Ovary (tissue), 3 donors: ENCODE measurements around the gene ROBO4.

ENCODE experiments used
- EP300 ChIP-seq: sonication (generic); formaldehyde crosslinking; IDR thresholded peaks from one replicate; pipeline ENCODE4 v1.6.1; 2017; ENCODE audit warnings: antibody characterized with exemption
- POLR2A ChIP-seq: fragments of 450-650 bp; IDR thresholded peaks from one replicate; pipeline ENCODE4 v1.6.1; 2017; ENCODE audit warnings: antibody characterized with exemption, mild to moderate bottlenecking, moderate library complexity
- TF ChIP-seq, protein P1 (sequence below), 3 donors: fragments of 450-650 bp in 2 of 3; fragments of 200-600 bp in 1 of 3; IDR thresholded peaks; one replicate each; pipeline versions ENCODE4 v1.5.1 to v1.8.0; 2016 to 2022; ENCODE audit warnings: antibody characterized with exemption in 3 of 3, mild to moderate bottlenecking in 1 of 3
- donor health status: DM: no; HTN: no; CAD: no.

DNA sequence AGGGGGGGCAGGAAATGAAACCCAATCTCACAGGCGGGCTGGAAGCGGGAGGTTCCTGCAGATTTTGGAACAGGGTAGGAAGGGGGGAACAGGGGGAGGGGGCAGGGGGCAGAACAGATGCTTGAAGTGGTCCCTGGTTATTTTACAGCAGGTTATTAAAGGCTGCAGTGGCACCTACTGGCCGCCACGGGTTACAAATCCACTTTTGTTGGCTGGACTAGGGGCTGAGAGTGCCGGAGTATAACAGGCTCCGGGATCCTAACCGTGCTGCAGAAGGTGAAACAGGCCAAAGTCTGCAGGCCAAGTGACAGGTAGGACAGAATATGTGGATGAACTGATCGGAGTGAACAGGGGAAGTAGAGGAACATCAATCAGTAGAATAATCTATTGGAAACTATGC, 30.0 kb downstream of the ROBO4 start:
- TF ChIP-seq, protein P1, sequence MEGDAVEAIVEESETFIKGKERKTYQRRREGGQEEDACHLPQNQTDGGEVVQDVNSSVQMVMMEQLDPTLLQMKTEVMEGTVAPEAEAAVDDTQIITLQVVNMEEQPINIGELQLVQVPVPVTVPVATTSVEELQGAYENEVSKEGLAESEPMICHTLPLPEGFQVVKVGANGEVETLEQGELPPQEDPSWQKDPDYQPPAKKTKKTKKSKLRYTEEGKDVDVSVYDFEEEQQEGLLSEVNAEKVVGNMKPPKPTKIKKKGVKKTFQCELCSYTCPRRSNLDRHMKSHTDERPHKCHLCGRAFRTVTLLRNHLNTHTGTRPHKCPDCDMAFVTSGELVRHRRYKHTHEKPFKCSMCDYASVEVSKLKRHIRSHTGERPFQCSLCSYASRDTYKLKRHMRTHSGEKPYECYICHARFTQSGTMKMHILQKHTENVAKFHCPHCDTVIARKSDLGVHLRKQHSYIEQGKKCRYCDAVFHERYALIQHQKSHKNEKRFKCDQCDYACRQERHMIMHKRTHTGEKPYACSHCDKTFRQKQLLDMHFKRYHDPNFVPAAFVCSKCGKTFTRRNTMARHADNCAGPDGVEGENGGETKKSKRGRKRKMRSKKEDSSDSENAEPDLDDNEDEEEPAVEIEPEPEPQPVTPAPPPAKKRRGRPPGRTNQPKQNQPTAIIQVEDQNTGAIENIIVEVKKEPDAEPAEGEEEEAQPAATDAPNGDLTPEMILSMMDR (IDR thresholded peaks at IDR 0.05), result no peak
- TF ChIP-seq POLR2A, result no peak
- TF ChIP-seq EP300, result no peak
